Stimulated activated CD8-positive, alpha-beta memory T cell treated with anti-CD3 and anti-CD28 coated beads, Interleukin-4, amount 100 ng/mL, for 1 hour (primary cell): ENCODE measurements around the gene SOSTDC1.
"Not testable (repeated sequence)": the region's sequence is repeated elsewhere in the genome, so short reads cannot be mapped to it uniquely, and the experiment has no call there.

Source experiments
- DNase-seq, 2 donors: peaks; one replicate each; pipeline ENCODE4 v3.0.0-alpha.2; 2020; ENCODE audit warnings: low read depth in 2 of 2, low spot score in 1 of 2

SOSTDC1 gene

GRCh38 chr7:16465469-16466361 is at the start of gene SOSTDC1:
Gene SOSTDC1 (minus strand): TSS chr7:16465738. CDS start chr7:16465668, 70 bp downstream.
- DNase-seq: no peak

- DNase-seq: no peak
These were observed 49.2 kb upstream of the SOSTDC1 start for GRCh38 chr7:16514729-16515128.

- DNase-seq: no peak
These were observed 48.7 kb upstream of the SOSTDC1 start for GRCh38 chr7:16514271-16514670.

GRCh38 chr7:16512097-16512496 is 46.6 kb upstream of the SOSTDC1 start:
- no peak for DNase-seq

- no peak for DNase-seq
These were observed 45.8 kb upstream of the SOSTDC1 start for GRCh38 chr7:16511314-16511713.

- DNase-seq: no peak
These were observed 44.3 kb upstream of the SOSTDC1 start for GRCh38 chr7:16509829-16510228.

- not testable (repeated sequence) for DNase-seq
These were observed 40.9 kb upstream of the SOSTDC1 start for GRCh38 chr7:16506422-16506821.

- no peak for DNase-seq
These were observed 38.5 kb upstream of the SOSTDC1 start for GRCh38 chr7:16504019-16504418.

- no peak for DNase-seq
These were observed 36.8 kb upstream of the SOSTDC1 start for GRCh38 chr7:16502303-16502702.

GRCh38 chr7:16498122-16498521 is 32.6 kb upstream of the SOSTDC1 start:
- DNase-seq: no peak

GRCh38 chr7:16494955-16495719 is 29.6 kb upstream of the SOSTDC1 start:
- DNase-seq: no peak

GRCh38 chr7:16494551-16494950 is 29.0 kb upstream of the SOSTDC1 start:
- DNase-seq: no peak

GRCh38 chr7:16493266-16493665 is 27.7 kb upstream of the SOSTDC1 start:
- no peak for DNase-seq

- DNase-seq: no peak
These were observed 27.1 kb upstream of the SOSTDC1 start for GRCh38 chr7:16492513-16493062.

- no peak for DNase-seq
These were observed 25.6 kb upstream of the SOSTDC1 start for GRCh38 chr7:16491148-16491547.

- no peak for DNase-seq
These were observed 19.1 kb upstream of the SOSTDC1 start for GRCh38 chr7:16484453-16485158.

- DNase-seq: no peak
These were observed 14.1 kb upstream of the SOSTDC1 start for GRCh38 chr7:16479591-16479990.

GRCh38 chr7:16479161-16479560 is 13.6 kb upstream of the SOSTDC1 start:
- DNase-seq: no peak

GRCh38 chr7:16471933-16472332 is 6.4 kb upstream of the SOSTDC1 start:
- DNase-seq: no peak

GRCh38 chr7:16463949-16464715 is 1.4 kb downstream of the SOSTDC1 start:
- DNase-seq: no peak

- DNase-seq: no peak
These were observed 2.0 kb downstream of the SOSTDC1 start for GRCh38 chr7:16463520-16463919.
